Caco-2 (cell line): Measurements from ENCODE around the gene ICAM5. TPM values are rescaled to one million over a fixed set of nuclear protein-coding genes. Genes with fewer than 3 reads are reported as not detected.

ENCODE experiments used
- BruUV-seq: library from RNA; stranded (reverse); fragments of 400-500 nt; replicated peaks from 2 replicates; lab custom pipeline; 2021; lab: Mats Ljungman, UMichigan
- CTCF ChIA-PET: fragments of 300-600 bp; sonication (Branson Sonifier 250); formaldehyde crosslinking; loops from one replicate; lab custom pipeline; 2022; ENCODE audit warnings: antibody characterized with exemption; lab: Charles Lee
- POLR2A ChIA-PET: fragments of 300-600 bp; sonication (Branson Sonifier 250); formaldehyde crosslinking; loops from one replicate; lab custom pipeline; 2022; ENCODE audit warnings: antibody characterized with exemption; lab: Charles Lee
- DNase-seq, 2 experiments: peaks; one replicate each; pipeline versions ENCODE4 v3.0.0 to v3.0.0-alpha.2; 2020 to 2022
- H3K27me3 ChIP-seq: replicated peaks from 2 replicates; pipeline ENCODE4 v1.6.0; 2011; ENCODE audit warnings: low read length; ENCODE audit not compliant: control insufficient read depth, insufficient read depth
- H3K36me3 ChIP-seq: 2 replicates; pipeline ENCODE4 v1.5.1; 2011; ENCODE audit warnings: low read length; ENCODE audit not compliant: control insufficient read depth, insufficient read depth
- H3K4me1 ChIP-seq: fragments of 250-450 bp; sonication (Bioruptor Pico); 2 replicates; pipeline ENCODE4 v1.5.1; 2020; ENCODE audit warnings: mild to moderate bottlenecking
- H3K4me3 ChIP-seq: 2 replicates; pipeline ENCODE4 v1.5.1; 2011; ENCODE audit warnings: low read depth, mild to moderate bottlenecking, control low read depth, low read length
- H3K9me3 ChIP-seq: fragments of 250-450 bp; sonication (Bioruptor Pico); 2 replicates; pipeline ENCODE4 v1.5.1; 2020; ENCODE audit warnings: mild to moderate bottlenecking, moderate library complexity
- H3K27ac Mint-ChIP-seq: one replicate; pipeline ENCODE4 v1.8.0; 2022; ENCODE audit warnings: mixed read lengths; ENCODE audit not compliant: unreplicated experiment
- H3K27me3 Mint-ChIP-seq: one replicate; pipeline ENCODE4 v1.8.0; 2022; ENCODE audit warnings: mixed read lengths; ENCODE audit not compliant: insufficient read depth, unreplicated experiment
- H3K36me3 Mint-ChIP-seq: one replicate; pipeline ENCODE4 v1.8.0; 2022; ENCODE audit warnings: mild to moderate bottlenecking, mixed read lengths; ENCODE audit not compliant: insufficient read depth, unreplicated experiment
- H3K4me1 Mint-ChIP-seq: one replicate; pipeline ENCODE4 v1.8.0; 2022; ENCODE audit warnings: low read depth, mixed read lengths; ENCODE audit not compliant: unreplicated experiment
- H3K4me3 Mint-ChIP-seq: one replicate; pipeline ENCODE4 v1.8.0; 2022; ENCODE audit warnings: mild to moderate bottlenecking, moderate library complexity, mixed read lengths; ENCODE audit not compliant: unreplicated experiment
- H3K9me3 Mint-ChIP-seq: one replicate; pipeline ENCODE4 v1.8.0; 2022; ENCODE audit warnings: mixed read lengths; ENCODE audit not compliant: unreplicated experiment
- intact Hi-C: fragments of 100-400 bp; cut with micrococcal nuclease; formaldehyde crosslinking; loops from one replicate; pipeline ENCODE4 v1.10.0; 2022; ENCODE audit not compliant: unreplicated experiment
- total RNA-seq: library from RNA; stranded (reverse); gene quantifications from 2 replicates; pipeline ENCODE4 v1.2.3, GENCODE V29; 2022
- TF ChIP-seq, protein P1 (sequence below), 2 experiments: fragments of 200-600 bp in 1 of 2; IDR thresholded peaks; 1 replicate in 1 of 2; 2 replicates in 1 of 2; pipeline versions ENCODE4 v1.5.1 to v1.8.0; 2011 to 2022; ENCODE audit warnings: antibody characterized with exemption in 1 of 2, control low read depth in 1 of 2, inconsistent platforms in 1 of 2, low read depth in 1 of 2, low read length in 1 of 2, mild to moderate bottlenecking in 1 of 2, moderate library complexity in 1 of 2; ENCODE audit not compliant: insufficient read depth in 1 of 2, severe bottlenecking in 1 of 2, unreplicated experiment in 1 of 2

Gene ICAM5
- total RNA-seq, 1 experiment from 2014 or later: 3.2 TPM

DNA sequence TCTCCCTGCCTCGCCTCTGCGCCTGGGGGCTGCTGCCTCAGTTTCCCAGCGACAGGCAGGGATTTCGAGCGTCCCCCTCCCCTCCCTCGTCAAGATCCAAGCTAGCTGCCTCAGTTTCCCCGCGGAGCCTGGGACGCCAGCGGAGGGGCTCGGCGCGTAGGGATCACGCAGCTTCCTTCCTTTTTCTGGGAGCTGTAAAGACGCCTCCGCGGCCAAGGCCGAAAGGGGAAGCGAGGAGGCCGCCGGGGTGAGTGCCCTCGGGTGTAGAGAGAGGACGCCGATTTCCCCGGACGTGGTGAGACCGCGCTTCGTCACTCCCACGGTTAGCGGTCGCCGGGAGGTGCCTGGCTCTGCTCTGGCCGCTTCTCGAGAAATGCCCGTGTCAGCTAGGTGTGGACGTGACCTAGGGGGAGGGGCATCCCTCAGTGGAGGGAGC lies 19.6 kb upstream of the ICAM5 start:
- no TSS peak for BruUV-seq
- CTCF ChIA-PET: interaction anchor here (0.6 to 3.7 kb wide), 11 partner anchors 10 to 146 kb away, joined by 3 to 73 read pairs (median 8); partner anchors contain the start of genes ICAM5, RAVER1 and TYK2
- Mint-ChIP-seq H3K27ac (no peak overlapping the region), H3K4me1 (peaks cover 6% of the 10 kb centered on the region), H3K27me3 (no peaks in the 10 kb centered on the region), H3K9me3 (no peaks in the 10 kb centered on the region), H3K36me3 (peaks cover 11% of the 10 kb centered on the region), H3K4me3 (peak overlapping the region; percentile 70)
- DNase-seq: no peak
- intact Hi-C loops: loop anchor here (2.0 kb wide), 1 partner anchor 17 kb away; the partner anchor contains the start of gene ICAM4
- Histone ChIP-seq H3K4me3 (peak overlapping the region; percentile 61), H3K4me1 (peaks cover 13% of the 10 kb centered on the region; the same call in 1 of the 2 replicates), H3K9me3 (no peaks in the 10 kb centered on the region), H3K36me3 (no peaks in the 10 kb centered on the region), H3K27me3 (no peaks in the 10 kb centered on the region)
- POLR2A ChIA-PET: interaction anchor here (0.5 to 1.9 kb wide), 6 partner anchors 9 to 118 kb away, joined by 3 to 22 read pairs (median 6); partner anchors contain the start of genes ICAM5 and TYK2
- TF ChIP-seq, protein P1, sequence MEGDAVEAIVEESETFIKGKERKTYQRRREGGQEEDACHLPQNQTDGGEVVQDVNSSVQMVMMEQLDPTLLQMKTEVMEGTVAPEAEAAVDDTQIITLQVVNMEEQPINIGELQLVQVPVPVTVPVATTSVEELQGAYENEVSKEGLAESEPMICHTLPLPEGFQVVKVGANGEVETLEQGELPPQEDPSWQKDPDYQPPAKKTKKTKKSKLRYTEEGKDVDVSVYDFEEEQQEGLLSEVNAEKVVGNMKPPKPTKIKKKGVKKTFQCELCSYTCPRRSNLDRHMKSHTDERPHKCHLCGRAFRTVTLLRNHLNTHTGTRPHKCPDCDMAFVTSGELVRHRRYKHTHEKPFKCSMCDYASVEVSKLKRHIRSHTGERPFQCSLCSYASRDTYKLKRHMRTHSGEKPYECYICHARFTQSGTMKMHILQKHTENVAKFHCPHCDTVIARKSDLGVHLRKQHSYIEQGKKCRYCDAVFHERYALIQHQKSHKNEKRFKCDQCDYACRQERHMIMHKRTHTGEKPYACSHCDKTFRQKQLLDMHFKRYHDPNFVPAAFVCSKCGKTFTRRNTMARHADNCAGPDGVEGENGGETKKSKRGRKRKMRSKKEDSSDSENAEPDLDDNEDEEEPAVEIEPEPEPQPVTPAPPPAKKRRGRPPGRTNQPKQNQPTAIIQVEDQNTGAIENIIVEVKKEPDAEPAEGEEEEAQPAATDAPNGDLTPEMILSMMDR (IDR thresholded peaks at IDR 0.05; ENCODE audit: insufficient read depth in 1 of 2, low read depth in 1 of 2, low read length in 1 of 2, severe bottlenecking in 1 of 2, unreplicated experiment in 1 of 2): no peak

GRCh38 chr19:10270616-10271394 lies 18.9 kb upstream of the ICAM5 start, which contains the start of gene ICAM1:
Gene ICAM1 (plus strand): TSS chr19:10271120. CDS start chr19:10271160, 40 bp downstream.
- BruUV-seq: TSS peak; percentile 98
- Mint-ChIP-seq H3K36me3 (peaks cover 11% of the 10 kb centered on the region), H3K27ac (no peak within 1 kb of the TSS), H3K4me1 (peaks cover 6% of the 10 kb centered on the region), H3K4me3 (peak within 1 kb of the TSS; percentile 70), H3K9me3 (no peaks in the 10 kb centered on the region), H3K27me3 (no peaks in the 10 kb centered on the region)
- ChIA-PET CTCF (interaction anchor here (0.6 to 3.7 kb wide), 14 partner anchors 11 to 138 kb away, joined by 3 to 73 read pairs (median 6); partner anchors contain the start of genes ICAM5, RAVER1 and TYK2), POLR2A (interaction anchor here (0.6 to 1.9 kb wide), 12 partner anchors 10 to 452 kb away, joined by 3 to 22 read pairs (median 4); partner anchors contain the start of genes FBXL12, ICAM4, ICAM5 and TYK2)
- DNase-seq: peak; percentile 79 to 82
- peaks cover 13% of the 10 kb centered on the region; the same call in 1 of the 2 replicates for H3K4me1 ChIP-seq
- H3K4me3 ChIP-seq: peak within 1 kb of the TSS; percentile 61
- TF ChIP-seq, protein P1 (IDR thresholded peaks at IDR 0.05; ENCODE audit: insufficient read depth in 1 of 2, low read depth in 1 of 2, low read length in 1 of 2, severe bottlenecking in 1 of 2, unreplicated experiment in 1 of 2): peak in 1 of 2 experiments; percentile 27
- no peaks in the 10 kb centered on the region for H3K36me3 ChIP-seq
- H3K9me3 ChIP-seq: no peaks in the 10 kb centered on the region
- intact Hi-C loops: loop anchor here (2.0 kb wide), 1 partner anchor 16 kb away; the partner anchor contains the start of gene ICAM4
- H3K27me3 ChIP-seq: no peaks in the 10 kb centered on the region
